Endodermal cell (in vitro differentiated cells): Measurements from ENCODE around the gene TRAK1. TPM values are rescaled to one million over a fixed set of nuclear protein-coding genes. Genes with fewer than 3 reads are reported as not detected.
A peak's percentile ranks its signal among the peaks of the same experiment; 100 is the strongest.

ENCODE experiments used
- DNase-seq: peaks from one replicate; pipeline ENCODE4 v3.0.0-alpha.2; 2017
- H3K27ac ChIP-seq: 2 replicates; pipeline ENCODE4 v1.5.1; 2013; ENCODE audit warnings: mild to moderate bottlenecking, low read depth, low read length, moderate library complexity
- H3K27me3 ChIP-seq: 2 replicates; pipeline ENCODE4 v1.6.1; 2013; ENCODE audit warnings: mild to moderate bottlenecking, low read length, moderate library complexity; ENCODE audit not compliant: insufficient read depth, control insufficient read depth, poor library complexity, severe bottlenecking
- H3K36me3 ChIP-seq: 2 replicates; pipeline ENCODE4 v1.7.0; 2013; ENCODE audit warnings: mild to moderate bottlenecking, low read length, moderate library complexity; ENCODE audit not compliant: control insufficient read depth, insufficient read depth
- H3K4me1 ChIP-seq: one replicate; pipeline ENCODE4 v1.7.0; 2013; ENCODE audit warnings: low read length; ENCODE audit not compliant: control insufficient read depth, insufficient read depth
- H3K4me3 ChIP-seq: 2 replicates; pipeline ENCODE4 v1.5.1; 2013; ENCODE audit warnings: mild to moderate bottlenecking, low read length, moderate library complexity
- H3K9ac ChIP-seq: 2 replicates; pipeline ENCODE4 v1.6.1; 2013; ENCODE audit warnings: mild to moderate bottlenecking, low read length, moderate library complexity; ENCODE audit not compliant: poor library complexity, severe bottlenecking; ENCODE audit errors: extremely low read depth
- H3K9me3 ChIP-seq: 2 replicates; pipeline ENCODE4 v1.6.1; 2013; ENCODE audit warnings: mild to moderate bottlenecking, low read length, moderate library complexity; ENCODE audit not compliant: control insufficient read depth
- H3K27ac Mint-ChIP-seq: 2 replicates; pipeline ENCODE4 v1.8.0; 2020; ENCODE audit warnings: mixed read lengths
- H3K27me3 Mint-ChIP-seq: 2 replicates; pipeline ENCODE4 v1.8.0; 2021; ENCODE audit warnings: mild to moderate bottlenecking, mixed read lengths; ENCODE audit not compliant: insufficient read depth
- H3K36me3 Mint-ChIP-seq: 2 replicates; pipeline ENCODE4 v1.8.0; 2020; ENCODE audit warnings: low read depth, mixed read lengths
- H3K4me1 Mint-ChIP-seq: 2 replicates; pipeline ENCODE4 v1.8.0; 2020; ENCODE audit warnings: mixed read lengths
- H3K4me3 Mint-ChIP-seq: 2 replicates; pipeline ENCODE4 v1.8.0; 2020; ENCODE audit warnings: mild to moderate bottlenecking, moderate library complexity, mixed read lengths
- H3K9me3 Mint-ChIP-seq: 2 replicates; pipeline ENCODE4 v1.8.0; 2020; ENCODE audit warnings: mild to moderate bottlenecking, mixed read lengths
- WGBS, 2 experiments: methylation state at CpG; one replicate each; pipeline versions ENCODE4 v1.1.5 to v1.1.7; 2013; ENCODE audit warnings: missing lambda C conversion rate in 2 of 2, mixed read lengths in 1 of 2; ENCODE audit not compliant: insufficient coverage in 1 of 2, insufficient read length in 1 of 2; 5-methylcytosine and 5-hydroxymethylcytosine counted together
- total RNA-seq, 2 donors: library from RNA; stranded (reverse); fragmentation: NEBNext Ultra II Directional in 1 of 2; extraction: Animal tissue kit (Norgen Biotek cat#: 25700) in 1 of 2; gene quantifications; 2 replicates in 1 of 2; 3 replicates in 1 of 2; pipeline ENCODE4 v1.2.1, GENCODE V29; 2021
- TF ChIP-seq, protein P1 (sequence below): fragments of 200-600 bp; sonication (generic); conservative IDR thresholded peaks from 2 replicates; pipeline ENCODE4 v1.5.0; 2021; ENCODE audit warnings: antibody characterized with exemption, mild to moderate bottlenecking

The TRAK1 gene
- total RNA-seq, 2 donors from 2014 or later: 29.8 to 31.0 TPM

DNA sequence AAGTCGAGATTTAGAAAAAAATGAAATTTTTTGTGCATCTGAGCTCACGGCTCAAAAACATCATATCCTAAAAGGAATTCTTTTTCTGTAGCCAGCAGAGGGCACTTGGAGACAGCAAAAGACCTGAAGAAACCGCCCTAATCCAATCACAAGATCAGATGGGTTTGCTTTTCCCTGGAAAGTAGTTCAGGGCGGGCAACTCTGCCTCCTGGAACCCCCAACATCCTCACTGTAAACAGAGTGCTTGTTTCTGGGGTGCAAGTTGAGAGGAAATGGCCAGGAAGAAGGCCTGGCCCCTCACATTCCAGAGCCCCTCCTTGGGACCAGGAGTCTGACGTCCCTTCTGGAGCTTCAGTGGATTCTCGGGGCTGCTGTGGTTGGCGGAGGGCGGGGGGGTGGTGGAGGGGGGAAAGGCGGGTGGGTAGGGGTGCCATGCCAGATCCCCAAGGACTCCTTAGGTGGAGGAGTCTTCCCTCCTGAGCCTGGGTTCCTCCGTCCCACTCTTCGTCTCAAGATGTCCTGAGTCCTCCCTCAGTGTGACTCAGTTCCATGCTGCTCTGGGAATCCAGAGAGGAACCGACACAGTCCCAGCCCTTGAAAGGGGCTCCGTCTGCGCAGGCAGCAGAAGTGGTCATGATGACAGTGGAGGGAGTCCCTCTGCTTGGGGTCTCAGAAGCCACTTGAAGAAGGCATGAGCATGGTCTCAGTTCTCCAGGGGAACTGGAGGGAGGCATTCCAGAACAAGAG, 139.0 kb downstream of the TRAK1 start:
- TF ChIP-seq, protein P1, sequence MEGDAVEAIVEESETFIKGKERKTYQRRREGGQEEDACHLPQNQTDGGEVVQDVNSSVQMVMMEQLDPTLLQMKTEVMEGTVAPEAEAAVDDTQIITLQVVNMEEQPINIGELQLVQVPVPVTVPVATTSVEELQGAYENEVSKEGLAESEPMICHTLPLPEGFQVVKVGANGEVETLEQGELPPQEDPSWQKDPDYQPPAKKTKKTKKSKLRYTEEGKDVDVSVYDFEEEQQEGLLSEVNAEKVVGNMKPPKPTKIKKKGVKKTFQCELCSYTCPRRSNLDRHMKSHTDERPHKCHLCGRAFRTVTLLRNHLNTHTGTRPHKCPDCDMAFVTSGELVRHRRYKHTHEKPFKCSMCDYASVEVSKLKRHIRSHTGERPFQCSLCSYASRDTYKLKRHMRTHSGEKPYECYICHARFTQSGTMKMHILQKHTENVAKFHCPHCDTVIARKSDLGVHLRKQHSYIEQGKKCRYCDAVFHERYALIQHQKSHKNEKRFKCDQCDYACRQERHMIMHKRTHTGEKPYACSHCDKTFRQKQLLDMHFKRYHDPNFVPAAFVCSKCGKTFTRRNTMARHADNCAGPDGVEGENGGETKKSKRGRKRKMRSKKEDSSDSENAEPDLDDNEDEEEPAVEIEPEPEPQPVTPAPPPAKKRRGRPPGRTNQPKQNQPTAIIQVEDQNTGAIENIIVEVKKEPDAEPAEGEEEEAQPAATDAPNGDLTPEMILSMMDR: peak; percentile 87
- no peak overlapping the region for H3K27ac ChIP-seq
- peaks cover 5% of the 10 kb centered on the region for H3K27me3 ChIP-seq
- Mint-ChIP-seq H3K36me3 (peaks cover 15% of the 10 kb centered on the region), H3K4me3 (no peak overlapping the region), H3K9me3 (no peaks in the 10 kb centered on the region), H3K27ac (no peak overlapping the region), H3K4me1 (no peaks in the 10 kb centered on the region), H3K27me3 (peaks cover 7% of the 10 kb centered on the region)
- H3K4me3 ChIP-seq: no peak overlapping the region
- H3K4me1 ChIP-seq: no peaks in the 10 kb centered on the region
- H3K9ac ChIP-seq: no peak overlapping the region
- peaks cover under 1% of the 10 kb centered on the region for H3K36me3 ChIP-seq
- DNase-seq: peak; percentile 74
- WGBS, 2 experiments: 67 to 95% methylated on average over 3 to 11 of the region's 14 CpGs
- no peaks in the 10 kb centered on the region for H3K9me3 ChIP-seq

DNA sequence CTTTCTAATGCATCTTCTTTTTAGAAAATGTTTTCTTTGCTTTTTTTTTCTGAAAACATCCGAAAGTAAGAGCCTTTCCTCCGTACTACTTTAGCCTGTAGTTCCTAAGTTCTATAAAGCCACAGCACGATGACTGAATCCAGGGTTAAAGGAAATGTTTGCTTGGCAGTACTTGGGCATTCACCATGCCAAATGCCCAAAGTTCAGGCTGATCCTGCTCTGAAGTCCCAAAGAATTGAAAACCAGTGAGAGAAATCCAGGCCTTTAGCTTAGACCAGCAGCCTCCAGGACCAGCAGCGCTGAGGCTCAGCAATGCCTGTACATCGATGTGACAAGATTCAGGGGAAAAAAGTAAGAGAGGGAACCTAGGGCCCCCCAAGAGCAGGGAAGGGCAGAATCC, 139.7 kb downstream of the TRAK1 start:
- Mint-ChIP-seq H3K27me3 (peaks cover 11% of the 10 kb centered on the region), H3K27ac (no peak overlapping the region), H3K4me1 (no peaks in the 10 kb centered on the region), H3K4me3 (no peak overlapping the region), H3K36me3 (peaks cover 7% of the 10 kb centered on the region), H3K9me3 (no peaks in the 10 kb centered on the region)
- Histone ChIP-seq H3K27me3 (peaks cover 6% of the 10 kb centered on the region), H3K36me3 (no peaks in the 10 kb centered on the region), H3K4me3 (no peak overlapping the region), H3K4me1 (no peaks in the 10 kb centered on the region), H3K9ac (no peak overlapping the region), H3K9me3 (no peaks in the 10 kb centered on the region), H3K27ac (no peak overlapping the region)
- 90 to 92% methylated on average over 5 of the region's 5 CpGs for WGBS, 2 experiments
- no peak for DNase-seq
- TF ChIP-seq, protein P1: no peak

DNA sequence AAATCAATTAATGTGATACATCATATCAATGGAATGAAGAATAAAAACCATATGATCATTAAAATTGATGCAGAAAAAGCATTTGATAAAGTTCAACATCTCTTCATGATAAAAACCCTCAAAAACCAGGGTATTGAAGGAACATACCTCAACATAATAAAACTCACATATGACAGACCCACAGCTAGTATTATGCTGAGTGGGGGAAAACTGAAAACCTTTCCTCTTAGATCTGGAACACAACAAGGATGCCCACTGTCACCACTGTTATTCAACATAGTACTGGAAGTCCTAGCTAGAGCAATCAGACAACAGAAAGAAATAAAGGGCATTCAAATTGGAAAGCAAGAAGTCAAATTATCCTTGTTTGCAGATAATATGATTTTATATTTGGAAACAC, 144.4 kb downstream of the TRAK1 start:
- peaks cover 15% of the 10 kb centered on the region for H3K27me3 Mint-ChIP-seq
- H3K9me3 Mint-ChIP-seq: peaks cover 32% of the 10 kb centered on the region
- no peaks in the 10 kb centered on the region for H3K36me3 Mint-ChIP-seq
- Histone ChIP-seq H3K4me3 (no peak overlapping the region), H3K9ac (no peak overlapping the region), H3K27me3 (peaks cover 6% of the 10 kb centered on the region), H3K9me3 (peaks cover 10% of the 10 kb centered on the region), H3K4me1 (no peaks in the 10 kb centered on the region), H3K27ac (no peak overlapping the region), H3K36me3 (no peaks in the 10 kb centered on the region)
- TF ChIP-seq, protein P1: no peak
- no peak overlapping the region for H3K4me3 Mint-ChIP-seq
- no peaks in the 10 kb centered on the region for H3K4me1 Mint-ChIP-seq
- no peak overlapping the region for H3K27ac Mint-ChIP-seq
- DNase-seq: no peak
